ENCODE data around the gene AVEN.

- no peak for TF ChIP-seq CTCF (IDR thresholded peaks at IDR 0.05)
- TF ChIP-seq POLR2A (IDR thresholded peaks at IDR 0.05): no peak
Observed at GRCh38 chr15:33852094-33852493, 186.9 kb downstream of the AVEN start.
